GM18861 (cell line): ENCODE results near the gene MARVELD2.

ENCODE experiments used
- ATAC-seq: cut with Tn5 transposase; IDR thresholded peaks from one replicate; pipeline ENCODE4 v1.9.1; 2021; ENCODE audit not compliant: unreplicated experiment

MARVELD2 gene

GRCh38 chr5:69491838-69492390 lies 77.0 kb downstream of the MARVELD2 start:
- ATAC-seq: no peak

DNA sequence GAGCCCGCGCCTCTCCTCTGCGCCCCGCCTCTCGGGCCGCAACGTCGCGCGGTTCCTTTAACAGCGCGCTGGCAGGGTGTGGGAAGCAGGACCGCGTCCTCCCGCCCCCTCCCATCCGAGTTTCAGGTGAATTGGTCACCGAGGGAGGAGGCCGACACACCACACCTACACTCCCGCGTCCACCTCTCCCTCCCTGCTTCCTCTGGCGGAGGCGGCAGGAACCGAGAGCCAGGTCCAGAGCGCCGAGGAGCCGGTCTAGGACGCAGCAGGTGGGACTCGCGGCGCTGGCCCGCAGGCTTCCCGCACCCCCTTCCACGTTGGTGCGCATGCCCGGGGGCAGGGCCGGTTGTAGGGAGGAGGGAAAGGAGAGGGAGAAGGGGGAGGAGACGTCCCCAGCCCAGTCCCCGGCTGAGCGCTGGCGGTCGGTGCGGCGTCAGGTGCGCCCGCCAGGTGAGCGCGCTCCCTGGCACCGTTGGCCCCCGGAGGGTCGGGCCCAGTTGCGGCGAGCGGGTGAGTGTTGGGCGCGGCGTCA lies 77.5 kb downstream of the MARVELD2 start, which contains the start of gene OCLN:
Gene OCLN (plus strand): TSS at position 400 of the 532 bp plus-strand sequence. CDS start 11,455 bp downstream, outside the sequence.
- ATAC-seq: no peak

DNA sequence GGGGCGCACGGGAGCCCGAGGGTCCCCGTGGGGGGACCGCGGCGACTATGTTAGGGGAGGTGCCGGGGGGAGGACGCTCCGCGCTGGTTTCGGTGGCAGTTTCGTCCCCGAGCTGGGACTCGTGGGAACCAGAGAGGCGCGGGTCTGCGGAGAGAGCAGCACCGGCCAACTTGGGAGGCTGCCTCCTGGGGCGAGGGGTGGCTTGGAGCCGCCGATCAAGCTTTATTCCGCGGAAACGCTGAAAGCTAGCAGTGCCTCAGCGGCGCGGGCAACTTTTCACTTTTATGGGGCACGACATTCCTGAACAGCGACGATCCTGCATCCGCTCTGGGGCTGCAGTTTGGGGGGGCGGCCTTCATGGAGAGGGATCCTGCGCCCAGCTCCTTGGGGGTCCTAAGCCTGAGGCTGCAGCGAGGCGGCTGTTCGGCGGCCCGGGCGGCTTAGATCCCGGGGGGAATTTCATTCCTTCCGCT lies 78.0 kb downstream of the MARVELD2 start:
- no peak for ATAC-seq

- no peak for ATAC-seq
Observed at GRCh38 chr5:69493396-69494133, 78.6 kb downstream of the MARVELD2 start.
